GM21737 (cell line): ENCODE measurements around the gene SIRT4.
"Not testable (repeated sequence)": the region's sequence is repeated elsewhere in the genome, so short reads cannot be mapped to it uniquely, and the experiment has no call there.

ENCODE experiments used
- ATAC-seq: cut with Tn5 transposase; IDR thresholded peaks from one replicate; pipeline ENCODE4 v1.9.1; 2021; ENCODE audit warnings: mild to moderate bottlenecking, moderate library complexity; ENCODE audit not compliant: unreplicated experiment

SIRT4 gene

GRCh38 chr12:120301962-120302815 is at the start of gene SIRT4:
Gene SIRT4 (plus strand): TSS chr12:120302321. CDS start chr12:120303562, 1,241 bp downstream.
- peak; percentile 93 for ATAC-seq

- ATAC-seq = not testable (repeated sequence)
Measured at GRCh38 chr12:120253313-120253712, 48.8 kb upstream of the SIRT4 start.

- ATAC-seq = no peak
Measured at GRCh38 chr12:120254809-120255208, 47.3 kb upstream of the SIRT4 start.

GRCh38 chr12:120257041-120257821 is 44.9 kb upstream of the SIRT4 start:
- ATAC-seq = no peak

GRCh38 chr12:120258323-120258896 is 43.7 kb upstream of the SIRT4 start:
- ATAC-seq = no peak

GRCh38 chr12:120259418-120260202 is 42.5 kb upstream of the SIRT4 start:
- ATAC-seq = no peak

GRCh38 chr12:120260607-120261006 is 41.5 kb upstream of the SIRT4 start:
- no peak for ATAC-seq

GRCh38 chr12:120261951-120262851 is 39.9 kb upstream of the SIRT4 start:
- ATAC-seq = no peak

GRCh38 chr12:120262852-120263747 is 39.0 kb upstream of the SIRT4 start:
- ATAC-seq = no peak

GRCh38 chr12:120263748-120264085 is 38.4 kb upstream of the SIRT4 start:
- no peak for ATAC-seq

GRCh38 chr12:120264086-120264903 is 37.8 kb upstream of the SIRT4 start:
- ATAC-seq = no peak

- peak; percentile 27 for ATAC-seq
Measured at GRCh38 chr12:120264904-120265472, 37.1 kb upstream of the SIRT4 start.

GRCh38 chr12:120265473-120266179 is 36.5 kb upstream of the SIRT4 start, which contains the start of gene PXN:
Gene PXN (minus strand): TSS chr12:120265730. CDS start chr12:120265629, 101 bp downstream.
- ATAC-seq = peak; percentile 46

GRCh38 chr12:120266180-120266870 is 35.8 kb upstream of the SIRT4 start:
- no peak for ATAC-seq

- ATAC-seq = no peak
Measured at GRCh38 chr12:120267736-120268135, 34.4 kb upstream of the SIRT4 start.

GRCh38 chr12:120276734-120277133 is 25.4 kb upstream of the SIRT4 start:
- no peak for ATAC-seq
